Stimulated activated CD4-positive, alpha-beta T cell treated with anti-CD3 and anti-CD28 coated beads, TNF-alpha, amount 100 ng/mL, for 48 hours (primary cell): ENCODE data around the gene THSD4.

ENCODE experiments used
- DNase-seq, 3 donors: peaks; one replicate each; pipeline ENCODE4 v3.0.0-alpha.2; 2020; ENCODE audit warnings: low read depth in 3 of 3

THSD4 gene

GRCh38 chr15:71585159-71585558 lies 469.9 kb downstream of the THSD4 start:
- DNase-seq, result no peak

- DNase-seq, result no peak
These were observed 471.2 kb downstream of the THSD4 start for GRCh38 chr15:71586463-71586862.

GRCh38 chr15:71588746-71589145 lies 473.5 kb downstream of the THSD4 start:
- no peak for DNase-seq

GRCh38 chr15:71591057-71591456 lies 475.8 kb downstream of the THSD4 start:
- DNase-seq, result no peak

GRCh38 chr15:71592203-71592602 lies 476.9 kb downstream of the THSD4 start:
- no peak for DNase-seq

GRCh38 chr15:71595846-71596553 lies 480.7 kb downstream of the THSD4 start:
- DNase-seq, result no peak

- DNase-seq, result no peak
These were observed 481.4 kb downstream of the THSD4 start for GRCh38 chr15:71596672-71597071.

- DNase-seq, result no peak
These were observed 481.9 kb downstream of the THSD4 start for GRCh38 chr15:71597126-71597525.

GRCh38 chr15:71597637-71598036 lies 482.4 kb downstream of the THSD4 start:
- DNase-seq, result no peak

GRCh38 chr15:71598741-71599140 lies 483.5 kb downstream of the THSD4 start:
- no peak for DNase-seq

- DNase-seq, result no peak
These were observed 484.3 kb downstream of the THSD4 start for GRCh38 chr15:71599418-71600151.

- no peak for DNase-seq
These were observed 485.0 kb downstream of the THSD4 start for GRCh38 chr15:71600237-71600636.

- DNase-seq, result no peak
These were observed 486.0 kb downstream of the THSD4 start for GRCh38 chr15:71601038-71601834.

- no peak for DNase-seq
These were observed 488.1 kb downstream of the THSD4 start for GRCh38 chr15:71603379-71603778.

- no peak for DNase-seq
These were observed 492.1 kb downstream of the THSD4 start for GRCh38 chr15:71607383-71607782.

GRCh38 chr15:71610728-71611552 lies 495.7 kb downstream of the THSD4 start:
- no peak for DNase-seq

- DNase-seq, result no peak
These were observed 496.5 kb downstream of the THSD4 start for GRCh38 chr15:71611553-71612396.

GRCh38 chr15:71612397-71612722 lies 497.1 kb downstream of the THSD4 start:
- no peak for DNase-seq

GRCh38 chr15:71612869-71613268 lies 497.6 kb downstream of the THSD4 start:
- DNase-seq, result no peak

GRCh38 chr15:71623111-71623510 lies 507.8 kb downstream of the THSD4 start:
- DNase-seq, result no peak

- DNase-seq, result no peak
These were observed 511.4 kb downstream of the THSD4 start for GRCh38 chr15:71626596-71627088.
